ENCODE measurements around the gene TMEM140.

Gene TMEM140

DNA sequence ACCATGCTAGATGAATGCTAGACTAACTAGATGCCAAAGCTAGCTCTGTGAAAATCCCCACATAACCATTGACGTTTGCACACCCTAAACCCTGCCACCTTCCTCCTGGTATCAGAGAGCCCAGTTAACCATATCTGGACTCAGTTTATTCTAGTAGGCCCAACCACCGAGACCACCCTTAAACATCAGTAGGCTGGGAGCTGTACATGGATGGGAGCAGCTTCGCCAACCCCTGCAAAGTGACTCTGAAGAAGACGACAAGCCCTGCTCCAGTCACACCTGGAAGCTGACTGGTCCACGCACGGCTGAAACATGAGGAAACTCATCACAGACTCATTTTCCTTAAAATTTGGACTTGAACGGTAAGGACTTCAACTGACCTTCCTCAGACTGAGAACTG lies 27.1 kb downstream of the TMEM140 start:
- TF ChIP-seq, protein P1, sequence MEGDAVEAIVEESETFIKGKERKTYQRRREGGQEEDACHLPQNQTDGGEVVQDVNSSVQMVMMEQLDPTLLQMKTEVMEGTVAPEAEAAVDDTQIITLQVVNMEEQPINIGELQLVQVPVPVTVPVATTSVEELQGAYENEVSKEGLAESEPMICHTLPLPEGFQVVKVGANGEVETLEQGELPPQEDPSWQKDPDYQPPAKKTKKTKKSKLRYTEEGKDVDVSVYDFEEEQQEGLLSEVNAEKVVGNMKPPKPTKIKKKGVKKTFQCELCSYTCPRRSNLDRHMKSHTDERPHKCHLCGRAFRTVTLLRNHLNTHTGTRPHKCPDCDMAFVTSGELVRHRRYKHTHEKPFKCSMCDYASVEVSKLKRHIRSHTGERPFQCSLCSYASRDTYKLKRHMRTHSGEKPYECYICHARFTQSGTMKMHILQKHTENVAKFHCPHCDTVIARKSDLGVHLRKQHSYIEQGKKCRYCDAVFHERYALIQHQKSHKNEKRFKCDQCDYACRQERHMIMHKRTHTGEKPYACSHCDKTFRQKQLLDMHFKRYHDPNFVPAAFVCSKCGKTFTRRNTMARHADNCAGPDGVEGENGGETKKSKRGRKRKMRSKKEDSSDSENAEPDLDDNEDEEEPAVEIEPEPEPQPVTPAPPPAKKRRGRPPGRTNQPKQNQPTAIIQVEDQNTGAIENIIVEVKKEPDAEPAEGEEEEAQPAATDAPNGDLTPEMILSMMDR (IDR thresholded peaks at IDR 0.05; ENCODE audit: borderline replicate concordance, extremely low read depth, low read length, poor library complexity, severe bottlenecking): no peak
- TF ChIP-seq EZH2 (IDR thresholded peaks at IDR 0.05; ENCODE audit: borderline replicate concordance, low read depth, low read length, severe bottlenecking): no peak
- H3K4me2 ChIP-seq (ENCODE audit: insufficient read depth, low read length): no peak overlapping the region
- H3K4me3 ChIP-seq (ENCODE audit: low read depth in 1 of 2, low read length in 2 of 2): no peak overlapping the region
- H3K27ac ChIP-seq (ENCODE audit: low read length): no peak overlapping the region
- no peaks in the 10 kb centered on the region for H4K20me1 ChIP-seq (ENCODE audit: insufficient read depth, low read length)
- peaks cover 6% of the 10 kb centered on the region for H3K79me2 ChIP-seq (ENCODE audit: insufficient read depth, low read length)
- no peak for DNase-seq
- no peak overlapping the region for H2AFZ ChIP-seq (ENCODE audit: low read depth, low read length)
- H3K36me3 ChIP-seq (ENCODE audit: insufficient read depth, low read length): no peaks in the 10 kb centered on the region; the same call in 1 of the 2 replicates
- H3K9ac ChIP-seq (ENCODE audit: low read depth, low read length): no peak overlapping the region
- H3K27me3 ChIP-seq (ENCODE audit: insufficient read depth, low read length, poor library complexity): no peaks in the 10 kb centered on the region
- H3K9me3 ChIP-seq (ENCODE audit: insufficient read depth, low read length, severe bottlenecking): peaks cover under 1% of the 10 kb centered on the region
- ATAC-seq (ENCODE audit: insufficient read depth, low read depth): no peak
- peaks cover 14% of the 10 kb centered on the region for H3K4me1 ChIP-seq (ENCODE audit: insufficient read depth, low read length)

DNA sequence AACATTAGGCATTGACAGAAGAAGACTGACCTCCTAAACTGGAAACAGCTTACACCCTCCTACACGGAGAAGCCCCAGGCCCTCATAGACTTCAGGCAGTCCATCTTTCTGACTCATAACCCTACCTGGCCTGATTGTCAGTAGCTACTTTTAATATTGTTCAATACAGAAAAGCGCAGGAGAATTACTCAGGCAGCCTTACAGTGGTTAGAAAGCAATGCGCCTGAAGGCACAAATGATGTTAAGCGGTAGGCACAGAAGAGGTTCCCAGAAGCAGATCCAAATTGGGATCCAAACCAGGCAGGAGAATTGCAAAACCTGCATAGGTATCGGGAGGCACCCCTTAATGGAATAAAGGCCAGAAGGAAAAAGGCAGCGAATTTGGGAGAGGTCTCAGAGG lies 28.1 kb downstream of the TMEM140 start:
- DNase-seq (no peak), ATAC-seq (ENCODE audit: insufficient read depth, low read depth) (no peak)
- Histone ChIP-seq H3K4me2 (ENCODE audit: insufficient read depth, low read length) (no peak overlapping the region), H3K27me3 (ENCODE audit: insufficient read depth, low read length, poor library complexity) (no peaks in the 10 kb centered on the region), H3K27ac (ENCODE audit: low read length) (no peak overlapping the region), H3K36me3 (ENCODE audit: insufficient read depth, low read length) (no peaks in the 10 kb centered on the region), H2AFZ (ENCODE audit: low read depth, low read length) (no peak overlapping the region), H3K4me3 (ENCODE audit: low read depth in 1 of 2, low read length in 2 of 2) (no peak overlapping the region), H3K79me2 (ENCODE audit: insufficient read depth, low read length) (no peaks in the 10 kb centered on the region; the same call in 1 of the 2 replicates), H4K20me1 (ENCODE audit: insufficient read depth, low read length) (no peaks in the 10 kb centered on the region), H3K9ac (ENCODE audit: low read depth, low read length) (no peak overlapping the region), H3K9me3 (ENCODE audit: insufficient read depth, low read length, severe bottlenecking) (peaks cover 5% of the 10 kb centered on the region), H3K4me1 (ENCODE audit: insufficient read depth, low read length) (peaks cover 11% of the 10 kb centered on the region)
- TF ChIP-seq, protein P1 (IDR thresholded peaks at IDR 0.05; ENCODE audit: borderline replicate concordance, extremely low read depth, low read length, poor library complexity, severe bottlenecking): no peak
- no peak for TF ChIP-seq EZH2 (IDR thresholded peaks at IDR 0.05; ENCODE audit: borderline replicate concordance, low read depth, low read length, severe bottlenecking)

DNA sequence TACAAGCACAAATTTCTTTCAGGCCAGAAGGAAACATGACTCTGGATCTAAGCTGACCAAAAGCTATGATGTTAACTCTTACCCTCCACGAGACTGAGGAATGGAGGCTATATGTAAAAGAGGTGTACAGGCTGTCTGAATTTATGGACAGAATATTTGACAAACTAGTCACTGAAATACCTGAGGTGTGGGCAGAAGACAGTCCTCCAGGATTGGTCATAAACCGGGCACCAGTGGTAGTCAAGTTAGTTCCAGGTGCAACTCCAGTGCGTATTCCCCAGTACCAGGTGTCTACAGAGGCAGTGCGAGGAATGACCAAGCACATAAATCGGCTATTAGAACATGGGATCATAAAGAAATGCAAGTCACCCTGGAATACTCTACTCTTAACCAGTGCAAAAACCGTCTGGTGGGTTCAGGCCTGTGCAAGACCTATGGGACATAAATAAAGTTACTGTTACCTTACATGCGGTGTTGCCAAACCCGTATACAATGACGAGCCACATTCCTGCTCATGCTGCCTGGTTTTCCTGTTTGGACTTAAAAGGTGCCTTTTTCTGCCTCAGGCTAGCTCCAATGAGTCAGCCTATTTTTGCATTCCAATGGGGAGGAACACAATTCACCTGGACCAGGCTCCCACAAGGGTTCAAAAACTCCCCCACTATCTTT lies 29.3 kb downstream of the TMEM140 start:
- Histone ChIP-seq H3K9me3 (ENCODE audit: insufficient read depth, low read length, severe bottlenecking) (peaks cover 17% of the 10 kb centered on the region), H3K27ac (ENCODE audit: low read length) (no peak overlapping the region), H3K4me2 (ENCODE audit: insufficient read depth, low read length) (no peak overlapping the region), H3K36me3 (ENCODE audit: insufficient read depth, low read length) (no peaks in the 10 kb centered on the region), H3K9ac (ENCODE audit: low read depth, low read length) (no peak overlapping the region), H4K20me1 (ENCODE audit: insufficient read depth, low read length) (no peaks in the 10 kb centered on the region), H3K4me3 (ENCODE audit: low read depth in 1 of 2, low read length in 2 of 2) (no peak overlapping the region), H3K4me1 (ENCODE audit: insufficient read depth, low read length) (no peaks in the 10 kb centered on the region), H3K79me2 (ENCODE audit: insufficient read depth, low read length) (no peaks in the 10 kb centered on the region), H2AFZ (ENCODE audit: low read depth, low read length) (no peak overlapping the region), H3K27me3 (ENCODE audit: insufficient read depth, low read length, poor library complexity) (no peaks in the 10 kb centered on the region)
- no peak for TF ChIP-seq EZH2 (IDR thresholded peaks at IDR 0.05; ENCODE audit: borderline replicate concordance, low read depth, low read length, severe bottlenecking)
- TF ChIP-seq, protein P1 (IDR thresholded peaks at IDR 0.05; ENCODE audit: borderline replicate concordance, extremely low read depth, low read length, poor library complexity, severe bottlenecking): no peak
- DNase-seq (no peak), ATAC-seq (ENCODE audit: insufficient read depth, low read depth) (no peak)
